GM19324 (cell line): ENCODE results near the gene C14orf39.
"Not testable (repeated sequence)": the region's sequence is repeated elsewhere in the genome, so short reads cannot be mapped to it uniquely, and the experiment has no call there.

Source experiments
- ATAC-seq: cut with Tn5 transposase; IDR thresholded peaks from one replicate; pipeline ENCODE4 v1.9.1; 2021; ENCODE audit warnings: mild to moderate bottlenecking, moderate library complexity; ENCODE audit not compliant: unreplicated experiment, low FRiP score

Gene C14orf39

GRCh38 chr14:60495946-60496345 is 10.1 kb upstream of the C14orf39 start:
- no peak for ATAC-seq

- no peak for ATAC-seq
These were observed 4.4 kb upstream of the C14orf39 start for GRCh38 chr14:60490270-60490669.

DNA sequence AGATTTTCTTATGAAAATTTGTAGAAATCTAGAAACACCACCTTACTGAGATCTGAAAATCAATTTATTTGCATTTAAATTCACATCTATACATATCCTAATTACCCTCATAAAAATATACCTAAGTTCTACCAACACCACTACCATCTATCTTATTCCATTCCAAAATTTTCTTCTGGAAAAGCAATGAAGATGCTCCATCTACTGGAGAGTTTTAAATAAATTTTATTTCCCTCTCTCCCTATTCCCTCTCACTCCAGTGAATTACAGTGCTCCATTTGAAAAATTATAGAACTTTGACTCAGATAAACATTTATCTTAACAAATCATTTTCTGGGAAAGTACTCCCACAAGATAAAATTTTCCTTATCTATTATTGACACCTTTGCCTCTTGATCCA is 2.3 kb upstream of the C14orf39 start:
- ATAC-seq = no peak

DNA sequence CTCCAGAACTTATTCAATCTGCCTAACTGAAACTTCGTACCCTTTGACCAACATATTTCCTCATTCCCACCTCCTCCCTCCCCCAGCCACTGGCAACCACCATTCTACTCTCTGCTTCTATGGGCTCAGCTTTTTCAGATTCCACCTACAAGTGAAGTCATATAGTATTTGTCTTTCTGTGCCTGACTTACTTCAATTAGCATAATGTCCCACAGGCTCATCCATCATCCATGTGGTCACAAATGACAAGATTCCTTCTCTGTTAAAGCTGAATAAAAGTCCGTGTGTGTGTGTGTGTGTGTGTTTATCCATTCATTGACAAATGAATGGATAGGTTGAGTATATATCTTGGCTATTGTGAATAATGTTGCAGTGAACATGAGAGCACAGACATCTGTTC is 1.3 kb upstream of the C14orf39 start:
- ATAC-seq = no peak

DNA sequence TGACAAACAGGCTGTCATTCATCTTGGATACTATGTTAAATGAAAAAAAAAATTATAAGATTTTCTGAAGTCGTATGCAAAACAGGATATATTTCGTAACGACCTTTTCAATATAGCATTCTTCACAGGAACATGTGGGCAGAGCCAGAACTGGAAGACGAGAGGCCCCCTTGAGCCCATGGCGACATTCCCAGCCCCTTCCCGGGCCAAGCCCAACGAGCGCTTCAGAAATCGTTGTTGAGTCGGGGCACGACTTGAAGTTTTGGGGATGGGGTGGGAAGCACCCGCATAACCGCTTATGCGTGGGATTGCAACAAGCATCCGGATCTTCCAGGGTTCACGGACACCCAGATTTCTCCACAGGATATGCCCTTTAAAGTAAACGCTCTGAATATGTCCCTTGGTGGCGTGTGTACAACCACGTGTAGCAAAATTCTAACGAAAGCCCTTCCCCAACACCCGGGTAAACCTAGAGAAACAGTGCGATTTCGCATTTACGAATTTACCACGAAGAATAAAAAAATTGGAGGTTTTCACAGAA is 736 bp downstream of the C14orf39 start:
- no peak for ATAC-seq

GRCh38 chr14:60482743-60483142 is 3.1 kb downstream of the C14orf39 start:
- ATAC-seq = no peak

DNA sequence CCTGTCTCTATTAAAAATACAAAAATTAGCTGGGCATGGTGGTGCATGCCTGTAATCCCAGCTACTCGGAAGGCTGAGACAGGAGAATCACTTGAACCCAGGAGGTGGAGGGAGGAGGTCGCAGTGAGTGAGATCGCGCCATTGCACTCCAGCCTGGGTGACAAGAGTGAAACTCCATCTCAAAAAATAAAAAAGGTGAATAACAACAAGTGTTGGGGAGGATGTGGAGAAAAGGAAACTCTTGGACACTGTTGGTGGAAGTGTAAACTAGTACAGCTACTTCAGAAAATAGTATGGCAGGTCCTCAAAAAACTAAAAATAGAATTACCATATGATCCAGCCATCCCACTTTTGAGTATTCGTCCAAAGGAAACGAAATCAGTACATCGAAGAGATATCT is 5.6 kb downstream of the C14orf39 start:
- not testable (repeated sequence) for ATAC-seq

DNA sequence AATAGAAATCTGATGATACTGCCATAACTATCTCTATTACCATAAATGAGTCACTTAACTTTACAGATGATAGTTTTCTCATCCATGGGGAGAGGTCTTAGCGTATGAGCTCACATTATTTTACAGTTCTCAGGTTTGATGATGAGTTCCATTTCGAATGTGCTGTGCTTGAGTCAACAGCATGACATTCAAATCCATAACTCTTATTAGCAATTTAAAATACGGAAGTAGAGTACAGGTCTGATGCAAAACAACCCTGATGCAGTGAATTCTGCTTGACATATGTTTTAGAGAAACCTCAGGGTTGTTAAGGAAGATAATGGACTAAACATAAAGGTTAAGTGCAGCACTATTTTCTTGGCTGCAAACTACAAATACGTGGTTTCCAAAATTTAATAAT is 30.0 kb downstream of the C14orf39 start:
- ATAC-seq = no peak

GRCh38 chr14:60430276-60430675 is 55.6 kb downstream of the C14orf39 start:
- no peak for ATAC-seq

DNA sequence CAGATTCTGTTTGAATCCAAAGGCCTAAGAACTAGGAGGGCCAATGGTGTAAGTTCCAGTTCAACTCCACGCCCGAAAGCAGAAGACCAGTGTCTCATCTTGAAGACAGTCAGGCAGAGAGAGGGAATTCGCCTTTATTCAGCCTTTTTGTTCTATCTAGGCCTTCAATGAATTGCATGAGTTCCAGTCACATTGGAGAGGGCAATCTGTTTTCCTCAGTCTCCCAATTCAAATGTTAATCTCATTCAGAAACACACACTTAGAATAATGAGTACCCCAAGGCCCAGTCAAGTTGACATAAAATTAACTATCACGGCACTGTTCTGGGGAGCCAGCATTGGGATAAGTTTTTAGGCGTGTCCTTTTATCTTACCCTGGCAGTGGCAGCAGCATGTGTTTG is 65.8 kb downstream of the C14orf39 start:
- no peak for ATAC-seq

DNA sequence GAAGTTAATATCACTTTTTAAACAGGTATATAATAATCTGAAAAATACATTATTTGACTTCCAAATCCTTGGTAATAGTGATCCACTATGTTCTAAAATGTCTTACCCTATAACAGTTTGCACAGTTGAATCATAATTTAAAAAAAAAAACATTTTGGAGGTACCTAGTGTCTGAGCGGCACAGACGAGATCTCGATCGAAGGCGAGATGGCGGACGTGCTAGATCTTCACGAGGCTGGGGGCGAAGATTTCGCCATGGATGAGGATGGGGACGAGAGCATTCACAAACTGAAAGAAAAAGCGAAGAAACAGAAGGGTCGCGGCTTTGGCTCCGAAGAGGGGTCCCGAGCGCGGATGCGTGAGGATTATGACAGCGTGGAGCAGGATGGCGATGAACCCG is 88.3 kb downstream of the C14orf39 start:
- not testable (repeated sequence) for ATAC-seq

DNA sequence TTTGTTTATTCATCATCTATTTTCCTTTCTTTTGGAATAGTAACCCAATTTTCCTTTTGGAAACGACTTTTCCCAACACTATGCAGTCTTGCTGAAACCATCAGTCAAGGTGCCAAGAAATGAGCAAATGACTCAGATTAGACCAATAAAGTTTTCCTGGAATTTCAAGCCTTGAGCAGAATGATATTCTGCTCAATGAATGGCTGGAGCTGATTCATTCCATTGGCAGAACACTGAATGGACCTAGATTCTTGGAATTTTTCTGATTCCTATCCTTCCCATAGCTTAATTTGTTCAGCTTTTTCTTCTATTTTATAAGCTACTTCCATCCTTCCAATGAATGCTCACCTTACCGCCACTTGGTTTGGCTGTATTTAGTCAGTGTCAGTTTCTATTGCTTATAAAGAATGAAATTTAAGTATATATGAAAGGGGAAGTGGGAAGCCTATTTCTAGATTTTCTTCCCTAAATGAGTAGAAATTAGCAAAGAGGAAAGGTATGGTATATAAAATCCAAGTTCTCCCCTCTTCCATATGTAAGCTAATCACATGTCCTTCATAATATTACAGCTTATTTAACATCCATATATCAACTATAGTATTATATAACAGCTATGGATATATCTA is 89.0 kb downstream of the C14orf39 start:
- no peak for ATAC-seq
